ENCODE data around the gene WFDC1.

WFDC1 gene

DNA sequence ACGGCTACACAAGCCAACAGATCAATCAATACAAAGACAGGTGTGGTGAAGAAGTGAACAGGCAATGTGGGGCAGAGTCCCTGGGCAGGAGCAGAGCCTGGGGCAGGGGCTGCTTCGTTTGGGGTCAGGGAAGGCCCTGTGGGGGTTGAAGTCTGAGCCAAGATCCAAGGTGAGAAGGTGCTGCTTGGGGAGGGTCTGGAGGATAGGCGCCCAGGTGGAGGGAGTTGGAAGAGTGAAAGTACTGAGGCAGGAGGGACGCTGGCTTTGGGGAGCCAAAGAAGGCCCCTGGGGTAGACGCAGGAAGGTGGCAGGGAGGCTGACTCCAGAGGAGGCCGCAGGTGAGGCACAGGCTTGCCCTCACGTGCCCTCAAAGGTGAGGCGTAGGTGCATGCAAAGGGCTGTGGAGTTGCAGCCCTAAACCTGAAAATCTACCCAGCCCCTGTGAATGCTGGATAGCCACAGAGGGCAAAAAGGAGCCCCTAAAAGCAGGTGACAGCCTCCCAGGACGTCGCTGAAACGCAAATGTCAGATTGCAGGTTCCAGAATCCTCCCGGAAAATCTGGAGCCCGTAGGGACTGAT lies 33.3 kb downstream of the WFDC1 start:
- no peak for DNase-seq (ENCODE audit: low read depth in 1 of 2, low spot score in 1 of 2)
- no peaks in the 10 kb centered on the region for H3K27me3 ChIP-seq (ENCODE audit: insufficient read depth, poor library complexity, severe bottlenecking)
- H3K4me3 ChIP-seq (replicated peaks; ENCODE audit: insufficient read depth, low read length): no peak overlapping the region
- no peak overlapping the region for H3K27ac ChIP-seq (replicated peaks)
- TF ChIP-seq POLR2AphosphoS5 (IDR thresholded peaks at IDR 0.05; ENCODE audit: low read depth) (no peak), SPI1 (IDR thresholded peaks at IDR 0.05; ENCODE audit: borderline replicate concordance, low read depth) (no peak), REST (IDR thresholded peaks at IDR 0.05; ENCODE audit: insufficient replicate concordance, low read depth) (no peak), GABPA (IDR thresholded peaks at IDR 0.05; ENCODE audit: low read depth) (no peak), CTCF (IDR thresholded peaks at IDR 0.05; ENCODE audit: insufficient read depth, low read length) (no peak)

- no peaks in the 10 kb centered on the region for H3K27me3 ChIP-seq (ENCODE audit: insufficient read depth, poor library complexity, severe bottlenecking)
- no peak for DNase-seq (ENCODE audit: low read depth in 1 of 2, low spot score in 1 of 2)
- H3K4me3 ChIP-seq (replicated peaks; ENCODE audit: insufficient read depth, low read length): no peak overlapping the region
- no peak overlapping the region for H3K27ac ChIP-seq (replicated peaks)
- TF ChIP-seq REST (IDR thresholded peaks at IDR 0.05; ENCODE audit: insufficient replicate concordance, low read depth) (no peak), GABPA (IDR thresholded peaks at IDR 0.05; ENCODE audit: low read depth) (no peak), POLR2AphosphoS5 (IDR thresholded peaks at IDR 0.05; ENCODE audit: low read depth) (no peak), CTCF (IDR thresholded peaks at IDR 0.05; ENCODE audit: insufficient read depth, low read length) (no peak), SPI1 (IDR thresholded peaks at IDR 0.05; ENCODE audit: borderline replicate concordance, low read depth) (no peak)
Observed at GRCh38 chr16:84329016-84329415, 34.3 kb downstream of the WFDC1 start.

DNA sequence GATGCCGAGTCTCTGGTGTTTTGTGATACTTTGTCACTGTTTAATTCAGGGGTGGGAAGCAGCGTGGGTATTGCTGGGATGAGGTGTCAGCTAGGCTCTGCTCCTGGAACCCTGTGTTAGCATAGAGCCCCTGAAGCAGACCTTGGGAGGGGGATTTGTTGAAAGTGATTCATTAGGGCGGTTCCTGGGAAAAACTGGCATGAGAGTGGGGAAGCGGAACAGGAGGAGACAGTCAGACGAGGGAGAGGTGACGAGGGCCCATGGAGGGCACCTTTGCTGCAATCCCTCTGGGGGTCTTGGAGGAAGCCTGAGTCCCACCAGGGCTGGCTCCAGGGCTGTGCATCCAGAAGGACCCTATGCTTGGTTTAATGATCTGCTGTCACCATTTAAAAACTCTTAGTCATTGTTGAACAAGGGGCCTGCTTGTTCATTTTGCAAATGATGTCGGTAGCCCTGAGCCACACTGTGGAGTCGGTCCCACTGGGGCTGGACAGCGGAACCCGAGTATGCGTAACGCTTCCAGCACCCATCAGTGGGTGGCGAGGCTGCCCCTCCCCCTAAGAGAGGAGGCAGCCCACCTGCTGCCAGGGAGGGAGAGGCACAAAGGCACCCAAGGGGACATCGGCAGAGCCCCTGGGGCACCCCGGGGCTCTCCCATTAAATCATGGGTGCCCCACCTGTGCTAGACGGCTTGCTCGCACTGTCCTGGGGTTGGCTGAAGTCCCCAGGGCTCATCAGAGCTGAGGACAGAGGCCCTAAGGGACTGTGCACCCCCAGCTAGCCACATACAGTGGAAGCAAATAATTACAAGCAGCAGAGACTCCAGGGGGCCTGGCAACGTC lies 35.4 kb downstream of the WFDC1 start:
- TF ChIP-seq CTCF (IDR thresholded peaks at IDR 0.05; ENCODE audit: insufficient read depth, low read length) (no peak), POLR2AphosphoS5 (IDR thresholded peaks at IDR 0.05; ENCODE audit: low read depth) (no peak), SPI1 (IDR thresholded peaks at IDR 0.05; ENCODE audit: borderline replicate concordance, low read depth) (no peak), GABPA (IDR thresholded peaks at IDR 0.05; ENCODE audit: low read depth) (no peak), REST (IDR thresholded peaks at IDR 0.05; ENCODE audit: insufficient replicate concordance, low read depth) (no peak)
- Histone ChIP-seq H3K27ac (replicated peaks) (no peak overlapping the region), H3K27me3 (ENCODE audit: insufficient read depth, poor library complexity, severe bottlenecking) (no peaks in the 10 kb centered on the region), H3K4me3 (replicated peaks; ENCODE audit: insufficient read depth, low read length) (no peak overlapping the region)
- DNase-seq (ENCODE audit: low read depth in 1 of 2, low spot score in 1 of 2): no peak

All from HL-60 (cell line).